Stimulated activated CD4-positive, alpha-beta T cell treated with anti-CD3 and anti-CD28 coated beads, Interleukin-1b, Interleukin-23, amount 100 ng/mL, for 24 hours (primary cell): ENCODE data around the gene ADRM1.

Experiments
- DNase-seq, 4 experiments: peaks; one replicate each; pipeline ENCODE4 v3.0.0-alpha.2; 2020; ENCODE audit warnings: low read depth in 4 of 4, low spot score in 1 of 4

Gene ADRM1

GRCh38 chr20:62309947-62310756 lies 7.4 kb downstream of the ADRM1 start:
- DNase-seq, result no peak

GRCh38 chr20:62310757-62311121 lies 7.9 kb downstream of the ADRM1 start:
- no peak for DNase-seq

- DNase-seq, result no peak
These were observed 8.4 kb downstream of the ADRM1 start for GRCh38 chr20:62311150-62311549.

- no peak for DNase-seq
These were observed 9.2 kb downstream of the ADRM1 start for GRCh38 chr20:62311832-62312661.

GRCh38 chr20:62312662-62312977 lies 9.8 kb downstream of the ADRM1 start:
- DNase-seq, result no peak

- DNase-seq, result no peak
These were observed 10.2 kb downstream of the ADRM1 start for GRCh38 chr20:62313021-62313420.

- no peak for DNase-seq
These were observed 10.9 kb downstream of the ADRM1 start for GRCh38 chr20:62313460-62314338.

- no peak for DNase-seq
These were observed 11.5 kb downstream of the ADRM1 start for GRCh38 chr20:62314339-62314638.

- no peak for DNase-seq
These were observed 12.0 kb downstream of the ADRM1 start for GRCh38 chr20:62314711-62315302.

GRCh38 chr20:62315773-62316172 lies 13.0 kb downstream of the ADRM1 start:
- DNase-seq, result no peak

GRCh38 chr20:62316331-62317166 lies 13.8 kb downstream of the ADRM1 start:
- no peak for DNase-seq

GRCh38 chr20:62317167-62317655 lies 14.4 kb downstream of the ADRM1 start:
- DNase-seq, result no peak

- DNase-seq, result no peak
These were observed 15.9 kb downstream of the ADRM1 start for GRCh38 chr20:62318400-62319345.

- DNase-seq, result no peak
These were observed 16.6 kb downstream of the ADRM1 start for GRCh38 chr20:62319346-62319909.

- no peak for DNase-seq
These were observed 18.0 kb downstream of the ADRM1 start for GRCh38 chr20:62320581-62321354.

GRCh38 chr20:62321521-62321948 lies 18.7 kb downstream of the ADRM1 start:
- no peak for DNase-seq

GRCh38 chr20:62321975-62322374 lies 19.2 kb downstream of the ADRM1 start:
- no peak for DNase-seq

- no peak for DNase-seq
These were observed 19.8 kb downstream of the ADRM1 start for GRCh38 chr20:62322492-62323041.
